HG03378 (cell line): Measurements from ENCODE around the gene MIA2.

Source experiments
- ATAC-seq: cut with Tn5 transposase; IDR thresholded peaks from one replicate; pipeline ENCODE4 v1.9.1; 2021; ENCODE audit warnings: mild to moderate bottlenecking, moderate library complexity; ENCODE audit not compliant: unreplicated experiment

The MIA2 gene

GRCh38 chr14:39383026-39383660 lies 149.4 kb downstream of the MIA2 start:
- no peak for ATAC-seq

GRCh38 chr14:39383741-39384140 lies 150.0 kb downstream of the MIA2 start:
- no peak for ATAC-seq

GRCh38 chr14:39384177-39384576 lies 150.5 kb downstream of the MIA2 start:
- ATAC-seq = no peak

- ATAC-seq = no peak
Observed at GRCh38 chr14:39393289-39393688, 159.6 kb downstream of the MIA2 start.

GRCh38 chr14:39395555-39396254 lies 162.0 kb downstream of the MIA2 start:
- no peak for ATAC-seq

GRCh38 chr14:39396448-39396847 lies 162.7 kb downstream of the MIA2 start:
- no peak for ATAC-seq

- ATAC-seq = no peak
Observed at GRCh38 chr14:39398382-39398781, 164.7 kb downstream of the MIA2 start.

- ATAC-seq = no peak
Observed at GRCh38 chr14:39406560-39406959, 172.8 kb downstream of the MIA2 start.

GRCh38 chr14:39416072-39416471 lies 182.4 kb downstream of the MIA2 start:
- no peak for ATAC-seq

GRCh38 chr14:39417014-39417413 lies 183.3 kb downstream of the MIA2 start:
- ATAC-seq = no peak

GRCh38 chr14:39419272-39419671 lies 185.6 kb downstream of the MIA2 start:
- no peak for ATAC-seq

- ATAC-seq = no peak
Observed at GRCh38 chr14:39422243-39422642, 188.5 kb downstream of the MIA2 start.

- no peak for ATAC-seq
Observed at GRCh38 chr14:39423793-39424192, 190.1 kb downstream of the MIA2 start.

- no peak for ATAC-seq
Observed at GRCh38 chr14:39425947-39426346, 192.2 kb downstream of the MIA2 start.

- no peak for ATAC-seq
Observed at GRCh38 chr14:39426605-39427004, 192.9 kb downstream of the MIA2 start.

GRCh38 chr14:39428118-39428517 lies 194.4 kb downstream of the MIA2 start:
- no peak for ATAC-seq

GRCh38 chr14:39430762-39431415 lies 197.2 kb downstream of the MIA2 start:
- no peak for ATAC-seq

- peak; percentile 12 for ATAC-seq
Observed at GRCh38 chr14:39431416-39432178, 197.9 kb downstream of the MIA2 start.

GRCh38 chr14:39432179-39432618 lies 198.5 kb downstream of the MIA2 start, which contains the start of gene FBXO33:
FBXO33 (minus strand) TSS chr14:39432433; CDS start chr14:39432162, 271 bp downstream.
- peak; percentile 74 for ATAC-seq

GRCh38 chr14:39432619-39433451 lies 199.1 kb downstream of the MIA2 start:
- ATAC-seq = peak; percentile 63
